ENCODE measurements around the gene SPINK5. TPM values are rescaled to one million over a fixed set of nuclear protein-coding genes. Genes with fewer than 3 reads are reported as not detected.

SPINK5 gene
- total RNA-seq, 1 experiment from 2014 or later = 5.9 TPM

- TF ChIP-seq ZNF512 (CRISPR knock-in tag; IDR thresholded peaks at IDR 0.05; ENCODE audit: borderline replicate concordance) = no peak
- TF ChIP-seq TCF7 (CRISPR knock-in tag; IDR thresholded peaks at IDR 0.05; ENCODE audit: low read depth) = no peak
Observed at GRCh38 chr5:148186248-148187003, 122.6 kb downstream of the SPINK5 start (continued).

Other genes starting within 250 kb of the SPINK5 start
- gene SPINK1, start 232.3 kb upstream of the SPINK5 start, total RNA-seq (2021) = 5.4 to 10.6 TPM (median 5.5 TPM) in 3 replicates
- 57.3 to 79.1 TPM (median 66.0 TPM) in 3 replicates for gene SCGB3A2, start 185.3 kb upstream of the SPINK5 start, total RNA-seq (2021)
- not detected in 3 replicates for gene C5orf46, start 157.4 kb upstream of the SPINK5 start, total RNA-seq (2021)
- gene SPINK14, start 104.6 kb downstream of the SPINK5 start, total RNA-seq (2021) = not detected in 3 replicates
- gene SPINK6, start 139.1 kb downstream of the SPINK5 start, total RNA-seq (2021) = not detected in 3 replicates
- gene MARCOL, start 174.5 kb downstream of the SPINK5 start, total RNA-seq (2021) = not detected in 3 replicates
- 0.17 TPM in 1 of 3 replicates, not detected in the others for gene SPINK13, start 204.8 kb downstream of the SPINK5 start, total RNA-seq (2021)
- not detected in 3 replicates for gene SPINK7, start 248.4 kb downstream of the SPINK5 start, total RNA-seq (2021)

Measured in WTC11 (cell line).